ENCODE measurements around the gene AXDND1. TPM values are rescaled to one million over a fixed set of nuclear protein-coding genes. Genes with fewer than 3 reads are reported as not detected.

Gene AXDND1
- total and polyA plus RNA-seq, 8 donors, result 0.55 to 18.4 (median 2.7) TPM; not detected in 2

DNA sequence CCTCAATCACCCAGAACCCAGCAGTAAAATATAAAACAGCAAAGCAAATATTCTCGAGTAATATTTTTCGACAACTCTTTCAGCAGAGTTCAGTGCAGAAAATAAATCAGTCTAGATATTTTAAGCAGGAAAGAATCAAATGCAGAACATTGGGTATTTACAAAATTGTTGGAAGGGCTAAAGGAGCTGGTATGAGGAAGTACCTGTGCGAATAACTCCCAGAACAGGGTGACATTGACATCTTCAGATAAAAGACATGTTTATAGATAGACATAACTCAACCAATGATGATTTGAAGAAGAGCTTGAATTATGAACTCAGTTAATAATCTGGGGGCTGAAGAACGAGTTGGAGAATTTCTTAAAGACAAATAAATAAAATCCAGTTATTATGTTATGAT is 6.4 kb downstream of the AXDND1 start:
- no peak for TF ChIP-seq POLR2A (IDR thresholded peaks at IDR 0.05)
- no peak for TF ChIP-seq EP300 (IDR thresholded peaks at IDR 0.05)
- no peak for TF ChIP-seq POLR2AphosphoS5 (IDR thresholded peaks at IDR 0.05)
- DNase-seq, result no peak
- Histone ChIP-seq H3K27me3 (no peaks in the 10 kb centered on the region), H3K4me1 (no peaks in the 10 kb centered on the region), H3K36me3 (no peaks in the 10 kb centered on the region), H3K9me3 (no peaks in the 10 kb centered on the region), H3K27ac (no peak overlapping the region), H3K4me3 (no peak overlapping the region)
- 58 to 79% (median 77%) methylated on average over 4 of the region's 4 CpGs for WGBS, 5 donors
- intact Hi-C loops (cut with DNase I; ENCODE audit: low total_unique reads), result no loop called here

DNA sequence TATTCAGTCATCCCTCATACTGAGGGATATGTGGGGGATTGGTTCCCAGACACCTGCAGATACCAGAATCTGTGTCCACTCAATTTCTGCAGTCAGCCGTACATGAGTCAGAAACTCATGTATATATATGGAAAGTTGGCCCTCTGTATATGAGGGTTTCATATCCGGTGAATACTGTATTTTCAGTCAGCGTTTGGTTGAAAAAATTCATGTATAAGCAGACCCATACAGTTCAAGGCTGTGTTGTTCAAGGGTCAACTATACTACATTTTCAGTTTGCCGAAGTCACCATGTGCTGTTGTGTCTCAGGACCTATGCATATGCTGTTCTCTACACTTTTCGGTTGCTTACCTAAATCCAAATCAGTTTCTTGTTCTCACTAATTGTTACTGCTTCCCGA is 10.5 kb downstream of the AXDND1 start:
- Histone ChIP-seq H3K4me3 (no peak overlapping the region), H3K27ac (no peak overlapping the region), H3K9me3 (no peaks in the 10 kb centered on the region), H3K36me3 (no peaks in the 10 kb centered on the region), H3K27me3 (no peaks in the 10 kb centered on the region), H3K4me1 (no peaks in the 10 kb centered on the region)
- DNase-seq, result no peak
- intact Hi-C loops (cut with DNase I; ENCODE audit: low total_unique reads), result no loop called here
- 85 to 95% (median 92%) methylated on average over 6 of the region's 6 CpGs for WGBS, 5 donors
- TF ChIP-seq EP300 (IDR thresholded peaks at IDR 0.05) (no peak), POLR2AphosphoS5 (IDR thresholded peaks at IDR 0.05) (no peak), POLR2A (IDR thresholded peaks at IDR 0.05) (no peak)
- TF ChIP-seq, protein P1, sequence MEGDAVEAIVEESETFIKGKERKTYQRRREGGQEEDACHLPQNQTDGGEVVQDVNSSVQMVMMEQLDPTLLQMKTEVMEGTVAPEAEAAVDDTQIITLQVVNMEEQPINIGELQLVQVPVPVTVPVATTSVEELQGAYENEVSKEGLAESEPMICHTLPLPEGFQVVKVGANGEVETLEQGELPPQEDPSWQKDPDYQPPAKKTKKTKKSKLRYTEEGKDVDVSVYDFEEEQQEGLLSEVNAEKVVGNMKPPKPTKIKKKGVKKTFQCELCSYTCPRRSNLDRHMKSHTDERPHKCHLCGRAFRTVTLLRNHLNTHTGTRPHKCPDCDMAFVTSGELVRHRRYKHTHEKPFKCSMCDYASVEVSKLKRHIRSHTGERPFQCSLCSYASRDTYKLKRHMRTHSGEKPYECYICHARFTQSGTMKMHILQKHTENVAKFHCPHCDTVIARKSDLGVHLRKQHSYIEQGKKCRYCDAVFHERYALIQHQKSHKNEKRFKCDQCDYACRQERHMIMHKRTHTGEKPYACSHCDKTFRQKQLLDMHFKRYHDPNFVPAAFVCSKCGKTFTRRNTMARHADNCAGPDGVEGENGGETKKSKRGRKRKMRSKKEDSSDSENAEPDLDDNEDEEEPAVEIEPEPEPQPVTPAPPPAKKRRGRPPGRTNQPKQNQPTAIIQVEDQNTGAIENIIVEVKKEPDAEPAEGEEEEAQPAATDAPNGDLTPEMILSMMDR (IDR thresholded peaks at IDR 0.05), result no peak

DNA sequence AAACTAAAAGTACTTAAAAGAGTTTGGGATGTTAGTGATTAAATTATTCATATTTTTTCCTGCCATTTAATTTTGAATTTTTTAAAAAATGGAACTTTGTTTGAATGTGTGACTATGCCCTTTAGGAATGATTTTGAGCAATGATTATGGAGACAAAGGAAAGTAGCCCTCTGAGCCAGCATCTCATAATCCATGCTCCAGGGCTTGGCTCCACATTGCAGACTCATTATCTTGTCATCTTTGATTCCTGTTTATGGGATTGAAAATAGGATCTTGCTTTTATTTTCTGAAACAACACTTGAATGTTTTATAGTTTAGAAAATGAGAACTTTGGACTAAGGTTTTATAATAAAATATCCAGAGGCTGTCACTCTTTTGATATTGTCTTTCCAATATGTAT is 14.5 kb downstream of the AXDND1 start:
- intact Hi-C loops (cut with DNase I; ENCODE audit: low total_unique reads), result no loop called here
- TF ChIP-seq, protein P1 (IDR thresholded peaks at IDR 0.05), result no peak
- no peak for TF ChIP-seq POLR2AphosphoS5 (IDR thresholded peaks at IDR 0.05)
- TF ChIP-seq POLR2A (IDR thresholded peaks at IDR 0.05), result no peak
- TF ChIP-seq EP300 (IDR thresholded peaks at IDR 0.05), result no peak
- Histone ChIP-seq H3K9me3 (no peaks in the 10 kb centered on the region), H3K27me3 (no peaks in the 10 kb centered on the region), H3K27ac (no peak overlapping the region), H3K36me3 (no peaks in the 10 kb centered on the region), H3K4me1 (no peaks in the 10 kb centered on the region), H3K4me3 (no peak overlapping the region)
- DNase-seq, result no peak

DNA sequence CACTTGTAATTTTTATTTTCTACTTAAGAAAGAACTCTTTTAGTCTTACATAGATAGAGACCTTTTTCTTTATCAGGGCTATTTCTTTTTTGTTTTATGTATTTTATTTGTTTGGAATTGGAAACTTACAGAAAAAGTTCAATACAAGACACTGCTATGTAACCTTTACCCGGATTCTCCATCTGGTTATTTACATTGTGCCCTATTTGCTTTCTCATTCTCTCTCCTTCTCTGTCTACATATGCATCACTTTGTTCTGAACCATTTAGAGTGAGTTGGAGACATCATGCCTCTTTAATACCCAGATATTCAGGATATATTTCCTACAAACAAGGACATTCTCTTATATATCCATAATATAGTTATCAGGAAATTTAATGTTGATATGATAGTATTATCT is 18.3 kb downstream of the AXDND1 start:
- no peaks in the 10 kb centered on the region for H3K9me3 ChIP-seq
- no peaks in the 10 kb centered on the region for H3K4me1 ChIP-seq
- no peak overlapping the region for H3K27ac ChIP-seq
- intact Hi-C loops (cut with DNase I; ENCODE audit: low total_unique reads), result no loop called here
- no peaks in the 10 kb centered on the region for H3K36me3 ChIP-seq
- no peaks in the 10 kb centered on the region for H3K27me3 ChIP-seq
- no peak for TF ChIP-seq POLR2A (IDR thresholded peaks at IDR 0.05)
- TF ChIP-seq POLR2AphosphoS5 (IDR thresholded peaks at IDR 0.05), result no peak
- TF ChIP-seq, protein P1 (IDR thresholded peaks at IDR 0.05), result no peak
- TF ChIP-seq EP300 (IDR thresholded peaks at IDR 0.05), result no peak
- 54 to 67% (median 62%) methylated on average over 1 of the region's 1 CpG for WGBS, 5 donors
- DNase-seq, result no peak
- no peak overlapping the region for H3K4me3 ChIP-seq

DNA sequence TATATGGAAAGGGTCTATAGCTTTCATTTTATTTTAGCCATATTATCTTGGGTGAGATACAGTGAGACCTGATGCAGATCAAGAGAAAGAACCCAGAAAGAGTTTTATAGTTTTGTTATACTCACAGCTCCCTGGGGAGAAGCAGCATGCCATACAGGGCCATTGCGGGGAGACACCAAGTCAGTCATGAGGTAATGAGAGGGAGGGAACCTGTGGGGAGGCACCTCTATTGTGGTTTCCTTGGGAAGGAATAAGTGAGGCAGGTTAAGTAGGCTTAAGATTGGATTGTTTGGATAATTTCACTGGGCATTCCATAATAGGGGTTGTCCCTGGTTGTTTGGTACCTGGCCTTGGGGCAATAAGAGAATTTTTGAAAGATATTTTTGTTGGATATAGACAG is 19.7 kb downstream of the AXDND1 start:
- H3K4me1 ChIP-seq, result no peaks in the 10 kb centered on the region
- no peaks in the 10 kb centered on the region for H3K36me3 ChIP-seq
- intact Hi-C loops (cut with DNase I; ENCODE audit: low total_unique reads), result no loop called here
- no peak for DNase-seq
- WGBS, 5 donors, result 91 to 100% (median 97%) methylated on average over 1 of the region's 1 CpG
- no peak overlapping the region for H3K4me3 ChIP-seq
- no peak overlapping the region for H3K27ac ChIP-seq
- no peaks in the 10 kb centered on the region for H3K9me3 ChIP-seq
- H3K27me3 ChIP-seq, result no peaks in the 10 kb centered on the region
- TF ChIP-seq, protein P1 (IDR thresholded peaks at IDR 0.05), result no peak
- no peak for TF ChIP-seq EP300 (IDR thresholded peaks at IDR 0.05)
- TF ChIP-seq POLR2A (IDR thresholded peaks at IDR 0.05), result no peak
- no peak for TF ChIP-seq POLR2AphosphoS5 (IDR thresholded peaks at IDR 0.05)

Measured in stomach (tissue), 9 donors.